H1 (cell line): Measurements from ENCODE around the gene TJP3. TPM values are rescaled to one million over a fixed set of nuclear protein-coding genes. Genes with fewer than 3 reads are reported as not detected.
A peak's percentile ranks its signal among the peaks of the same experiment; 100 is the strongest.

ENCODE experiments used
- CTCF ChIA-PET: fragments of 300-600 bp; sonication (Branson Sonifier 250); formaldehyde crosslinking; loops from one replicate; lab custom pipeline; 2021; ENCODE audit not compliant: partially characterized antibody; lab: Charles Lee
- POLR2A ChIA-PET: fragments of 300-600 bp; sonication (Branson Sonifier 250); formaldehyde crosslinking; loops from one replicate; lab custom pipeline; 2021; ENCODE audit warnings: inconsistent platforms; ENCODE audit not compliant: partially characterized antibody; lab: Charles Lee
- DNase-seq, 2 experiments: peaks; one replicate each; pipeline versions ENCODE4 v3.0.0 to v3.0.0-alpha.2; 2010 to 2022; ENCODE audit warnings: low spot score in 2 of 2, low read depth in 1 of 2, mixed read lengths in 1 of 2
- FAIRE-seq: peaks from 2 replicates; lab custom pipeline; 2011; peaks lifted over from hg19 to GRCh38; lab: Jason Lieb, UNC
- H2AFZ ChIP-seq: 2 replicates; pipeline ENCODE4 v1.8.1; 2012; ENCODE audit warnings: low read length, inconsistent platforms
- H2AK5ac ChIP-seq: 2 replicates; pipeline ENCODE4 v1.6.1; 2013; ENCODE audit warnings: low read depth, low read length
- H2BK120ac ChIP-seq: replicated peaks from 2 replicates; pipeline ENCODE3; 2013; ENCODE audit warnings: low read depth, low read length, inconsistent platforms
- H2BK12ac ChIP-seq: 2 replicates; pipeline ENCODE4 v1.6.1; 2013; ENCODE audit warnings: low read depth, low read length
- H2BK15ac ChIP-seq: 2 replicates; pipeline ENCODE4 v1.6.1; 2013; ENCODE audit warnings: low read length
- H2BK20ac ChIP-seq: 2 replicates; pipeline ENCODE4 v1.6.1; 2013; ENCODE audit warnings: low read length
- H2BK5ac ChIP-seq: 2 replicates; pipeline ENCODE4 v1.6.1; 2013; ENCODE audit warnings: low read depth, low read length
- H3K14ac ChIP-seq: 2 replicates; pipeline ENCODE4 v1.6.1; 2013; ENCODE audit warnings: inconsistent platforms; ENCODE audit not compliant: insufficient read length
- H3K18ac ChIP-seq: 2 replicates; pipeline ENCODE4 v1.6.1; 2013; ENCODE audit warnings: low read length; ENCODE audit errors: extremely low read depth
- H3K23ac ChIP-seq: 2 replicates; pipeline ENCODE4 v1.6.1; 2013; ENCODE audit warnings: inconsistent platforms; ENCODE audit not compliant: insufficient read length
- H3K23me2 ChIP-seq: 2 replicates; pipeline ENCODE4 v1.6.1; 2013; ENCODE audit warnings: low read depth, low read length
- H3K27ac ChIP-seq: 2 replicates; pipeline ENCODE4 v1.6.1; 2011; ENCODE audit warnings: low read depth, low read length, inconsistent platforms
- H3K27me3 ChIP-seq, 4 experiments: replicated peaks in 1 of 4; 1 replicate in 1 of 4; 2 replicates in 3 of 4; pipeline versions ENCODE4 v1.6.1 to v1.8.1; 2011 to 2013; ENCODE audit warnings: low read length in 3 of 4, mild to moderate bottlenecking in 3 of 4, inconsistent platforms in 2 of 4, mixed read lengths in 2 of 4, moderate library complexity in 1 of 4; ENCODE audit not compliant: control insufficient read depth in 3 of 4, insufficient read depth in 3 of 4; ENCODE audit errors: extremely low read depth in 1 of 4
- H3K36me3 ChIP-seq, 4 experiments: 2 replicates each; pipeline versions ENCODE4 v1.6.1 to v1.8.1; 2011 to 2013; ENCODE audit warnings: mild to moderate bottlenecking in 4 of 4, low read length in 3 of 4, moderate library complexity in 2 of 4, control low read depth in 1 of 4, inconsistent platforms in 1 of 4; ENCODE audit not compliant: insufficient read depth in 4 of 4, control insufficient read depth in 2 of 4
- H3K4ac ChIP-seq: replicated peaks from 2 replicates; pipeline ENCODE3; 2013; ENCODE audit warnings: low read length, low read depth, mixed read lengths, inconsistent platforms; ENCODE audit not compliant: insufficient read length
- H3K4me1 ChIP-seq, 4 experiments: replicated peaks in 1 of 4; 1 replicate in 1 of 4; 2 replicates in 3 of 4; pipeline versions ENCODE4 v1.6.1 to v1.8.1; 2011 to 2013; ENCODE audit warnings: low read length in 3 of 4, inconsistent platforms in 2 of 4, mixed read lengths in 1 of 4; ENCODE audit not compliant: insufficient read depth in 4 of 4, control insufficient read depth in 3 of 4
- H3K4me2 ChIP-seq, 2 experiments: 2 replicates each; pipeline versions ENCODE4 v1.6.1 to v1.8.1; 2011 to 2013; ENCODE audit warnings: low read depth in 2 of 2, low read length in 2 of 2, control low read depth in 1 of 2, inconsistent platforms in 1 of 2, mild to moderate bottlenecking in 1 of 2; ENCODE audit not compliant: insufficient read depth in 1 of 2
- H3K4me3 ChIP-seq, 4 experiments: fragments of 200-600, 300-600 bp in 1 of 4; sonication (generic), shearing (Covaris generic), sonication (Bioruptor Twin) in 1 of 4; 2 replicates each; pipeline versions ENCODE4 v1.5.1 to v1.8.1; 2011 to 2016; ENCODE audit warnings: low read length in 4 of 4, low read depth in 3 of 4, control low read depth in 2 of 4, inconsistent platforms in 2 of 4, mild to moderate bottlenecking in 2 of 4, mixed read lengths in 1 of 4, moderate library complexity in 1 of 4; ENCODE audit not compliant: insufficient read depth in 2 of 4; ENCODE audit errors: extremely low read depth in 1 of 4
- H3K56ac ChIP-seq: replicated peaks from 2 replicates; pipeline ENCODE3; 2013; ENCODE audit warnings: low read depth, mild to moderate bottlenecking, mixed read lengths, low read length, inconsistent platforms; ENCODE audit not compliant: insufficient read length
- H3K79me1 ChIP-seq: 2 replicates; pipeline ENCODE4 v1.6.1; 2013; ENCODE audit warnings: low read depth, low read length, control low read depth
- H3K79me2 ChIP-seq, 2 experiments: 2 replicates each; pipeline versions ENCODE4 v1.6.1 to v1.8.1; 2012 to 2013; ENCODE audit warnings: low read length in 2 of 2, mild to moderate bottlenecking in 2 of 2, inconsistent platforms in 1 of 2; ENCODE audit not compliant: insufficient read depth in 2 of 2, control insufficient read depth in 1 of 2
- H3K9ac ChIP-seq, 4 experiments: replicated peaks in 1 of 4; 1 replicate in 1 of 4; 2 replicates in 3 of 4; pipeline versions ENCODE4 v1.6.1 to v1.8.1; 2011 to 2013; ENCODE audit warnings: low read depth in 3 of 4, low read length in 3 of 4, control low read depth in 2 of 4, mild to moderate bottlenecking in 2 of 4, moderate library complexity in 2 of 4, inconsistent platforms in 1 of 4; ENCODE audit errors: extremely low read depth in 1 of 4
- H3K9me3 ChIP-seq, 2 experiments: 2 replicates each; pipeline versions ENCODE4 v1.6.1 to v1.8.1; 2012 to 2013; ENCODE audit warnings: mild to moderate bottlenecking in 2 of 2, moderate library complexity in 2 of 2, control low read depth in 1 of 2, inconsistent platforms in 1 of 2, low read depth in 1 of 2, low read length in 1 of 2, mixed read lengths in 1 of 2; ENCODE audit not compliant: insufficient read depth in 2 of 2
- H4K20me1 ChIP-seq, 2 experiments: replicated peaks in 1 of 2; 2 replicates each; pipeline versions ENCODE3 to v1.8.1; 2011 to 2013; ENCODE audit warnings: inconsistent platforms in 2 of 2, low read length in 2 of 2, mild to moderate bottlenecking in 1 of 2; ENCODE audit not compliant: insufficient read depth in 2 of 2, control insufficient read depth in 1 of 2
- H4K5ac ChIP-seq: 2 replicates; pipeline ENCODE4 v1.6.1; 2013; ENCODE audit warnings: low read length, low read depth, mixed read lengths, inconsistent platforms; ENCODE audit not compliant: insufficient read length
- H4K8ac ChIP-seq: 2 replicates; pipeline ENCODE4 v1.8.0; 2013; ENCODE audit warnings: mild to moderate bottlenecking, moderate library complexity, low read length, inconsistent platforms; ENCODE audit not compliant: insufficient read depth; ENCODE audit errors: extremely low read depth
- H4K91ac ChIP-seq: replicated peaks from 2 replicates; pipeline ENCODE3; 2013; ENCODE audit warnings: low read length, mixed read lengths, inconsistent platforms; ENCODE audit not compliant: insufficient read length
- CTCF ChIP-seq, 3 experiments: IDR thresholded peaks; 1 replicate in 2 of 3; 2 replicates in 1 of 3; pipeline versions ENCODE4 v1.5.1 to v1.6.1; 2011; ENCODE audit warnings: low read length in 3 of 3, mild to moderate bottlenecking in 3 of 3, inconsistent platforms in 2 of 3, low read depth in 1 of 3, moderate library complexity in 1 of 3; ENCODE audit not compliant: insufficient read depth in 1 of 3; ENCODE audit errors: control extremely low read depth in 1 of 3
- E2F6 ChIP-seq: IDR thresholded peaks from 2 replicates; pipeline ENCODE4 v1.6.1; 2012; ENCODE audit warnings: inconsistent platforms
- EZH2 ChIP-seq: fragments of 200-600 bp; sonication (generic); IDR thresholded peaks from 2 replicates; pipeline ENCODE4 v1.7.1; 2012; ENCODE audit warnings: low read depth, mild to moderate bottlenecking, moderate library complexity, low read length, inconsistent platforms; ENCODE audit not compliant: severe bottlenecking
- KDM5A ChIP-seq: fragments of 200-600 bp; IDR thresholded peaks from 2 replicates; pipeline ENCODE4 v1.7.1; 2012; ENCODE audit warnings: mild to moderate bottlenecking, low read length, inconsistent platforms, mixed read lengths
- MAFK ChIP-seq: IDR thresholded peaks from 2 replicates; pipeline ENCODE4 v1.6.1; 2012; ENCODE audit warnings: low read depth, mild to moderate bottlenecking, improper control_type of control experiment, low read length
- TAF7 ChIP-seq: optimal IDR thresholded peaks from 2 replicates; pipeline ENCODE3; 2011; ENCODE audit warnings: low read depth, mild to moderate bottlenecking, inconsistent platforms, low read length, moderate library complexity, borderline replicate concordance
- TCF12 ChIP-seq: IDR thresholded peaks from 2 replicates; pipeline ENCODE4 v1.6.1; 2011; ENCODE audit warnings: low read depth, mild to moderate bottlenecking, low read length
- WGBS, 2 experiments: shearing (Covaris generic) in 1 of 2; methylation state at CpG; one replicate each; pipeline versions ENCODE4 v1.1.6 to v1.1.7; 2013 to 2015; ENCODE audit warnings: low lambda C conversion rate in 2 of 2, mixed read lengths in 2 of 2, inconsistent platforms in 1 of 2, low coverage in 1 of 2, missing lambda C conversion rate in 1 of 2; ENCODE audit not compliant: insufficient replicate concordance in 2 of 2, insufficient coverage in 1 of 2, insufficient read length in 1 of 2; ENCODE audit errors: extremely low coverage in 1 of 2, missing lambda C conversion rate in 1 of 2; 5-methylcytosine and 5-hydroxymethylcytosine counted together
- polyA plus RNA-seq, 7 experiments: library from polyadenylated mRNA; depleted of rRNA in 3 of 7; stranded (reverse) in 5 of 7; unstranded in 2 of 7; fragments of >200 nt in 5 of 7; fragments of 200-250 nt in 2 of 7; gene quantifications; 1 replicate in 5 of 7; 2 replicates in 1 of 7; 4 replicates in 1 of 7; pipeline versions ENCODE4 v1.2.1 to v1.2.3, GENCODE V29; 2011 to 2013; ENCODE audit warnings: missing spikeins in 2 of 7, mixed read lengths in 2 of 7
- total RNA-seq: library from RNA; stranded (reverse); fragmentation: NEBNext Ultra II Directional; extraction: Animal tissue kit (Norgen Biotek cat#: 25700); gene quantifications from 2 replicates; pipeline ENCODE4 v1.2.1, GENCODE V29; 2021

The TJP3 gene
- total and polyA plus RNA-seq, 2 of the 8 experiments (the other 6 are each of a cell fraction or from before 2014, with no cell fraction given), result 17.1 to 26.1 TPM

GRCh38 chr19:3761382-3762129, 53.4 kb downstream of the TJP3 start, which contains the start of gene APBA3:
APBA3 (minus strand) TSS chr19:3761692; CDS start chr19:3760264, 1,428 bp downstream.
- no peaks in the 10 kb centered on the region; the same call in 1 of the 2 replicates for H3K79me1 ChIP-seq
- no peak for FAIRE-seq
- peak within 1 kb of the TSS; percentile 72 to 87 for H3K4me2 ChIP-seq
- H3K56ac ChIP-seq, result peak within 1 kb of the TSS; percentile 88
- H2AFZ ChIP-seq, result peak within 1 kb of the TSS; percentile 82; the same call in 1 of the 2 replicates
- peaks cover 5% of the 10 kb centered on the region for H3K23me2 ChIP-seq
- no peak within 1 kb of the TSS for H2BK120ac ChIP-seq
- no peaks in the 10 kb centered on the region for H3K27me3 ChIP-seq
- DNase-seq, result peak; percentile 79 to 99
- peak within 1 kb of the TSS; percentile 85 for H4K5ac ChIP-seq
- H3K18ac ChIP-seq, result peak within 1 kb of the TSS; percentile 98
- H3K36me3 ChIP-seq, result peaks cover 0 to 3% (median 0%) of the 10 kb centered on the region in 4 experiments; a peak in 5 of 8 replicates
- H2BK20ac ChIP-seq, result no peak within 1 kb of the TSS
- H3K23ac ChIP-seq, result no peak within 1 kb of the TSS
- peak within 1 kb of the TSS; percentile 85 for H3K27ac ChIP-seq
- no peaks in the 10 kb centered on the region for H3K9me3 ChIP-seq
- H4K20me1 ChIP-seq, result peaks cover 0 to 5% of the 10 kb centered on the region in 2 experiments
- H2BK5ac ChIP-seq, result peak within 1 kb of the TSS; percentile 91
- H4K8ac ChIP-seq, result peak within 1 kb of the TSS; percentile 97
- no peaks in the 10 kb centered on the region for H3K4me1 ChIP-seq
- H3K14ac ChIP-seq, result no peak within 1 kb of the TSS
- POLR2A ChIA-PET, result interaction anchor here (0.6 to 3.0 kb wide), 21 partner anchors 10 to 317 kb away, joined by 3 to 23 read pairs (median 4); partner anchors contain the start of genes DAPK3, EEF2, MATK and NMRK2
- 10% methylated on average over 41 of the region's 45 CpGs; no CpG with 5 or more reads in 1 of the 2 experiments for WGBS, 2 experiments
- 0 out of 2 replicates have a peak within 1 kb of the TSS, but pooled peaks have one; percentile 9 for H2BK12ac ChIP-seq
- peak within 1 kb of the TSS; percentile 92 for H3K4ac ChIP-seq
- H3K9ac ChIP-seq, result peak within 1 kb of the TSS; percentile 65 to 93 (median 84)
- H3K4me3 ChIP-seq, result peak within 1 kb of the TSS; percentile 88 to 95 (median 90)
- CTCF ChIA-PET, result interaction anchor here (0.6 to 2.7 kb wide), 7 partner anchors 13 to 477 kb away, joined by 3 to 8 read pairs (median 4); no protein-coding TSS in a partner anchor
- no peak within 1 kb of the TSS; the same call in 1 of the 2 replicates for H2BK15ac ChIP-seq
- H2AK5ac ChIP-seq, result no peak within 1 kb of the TSS
- peak within 1 kb of the TSS; percentile 79 for H4K91ac ChIP-seq
- H3K79me2 ChIP-seq, result peaks cover 0 to 7% of the 10 kb centered on the region in 2 experiments; a peak in 1 of 4 replicates
- TF ChIP-seq KDM5A, result no peak
- no peak for TF ChIP-seq E2F6
- no peak for TF ChIP-seq MAFK
- TF ChIP-seq CTCF (IDR thresholded peaks at IDR 0.05; ENCODE audit: control extremely low read depth in 1 of 3, insufficient read depth in 1 of 3, low read depth in 1 of 3, low read length in 3 of 3), result peak; percentile 54 to 69 (median 64)
- TF ChIP-seq EZH2, result no peak
- 0 out of 2 replicates have a peak, but pooled peaks have one; percentile 54 for TF ChIP-seq TCF12
- no peak for TF ChIP-seq TAF7
